Lower leg skin (tissue), 3 donors: Measurements from ENCODE around the gene FBLL1.

Experiments
- CTCF ChIP-seq, 3 donors: fragments of 450-650 bp; IDR thresholded peaks; one replicate each; pipeline ENCODE4 v1.5.1; 2016; ENCODE audit warnings: antibody characterized with exemption in 3 of 3, mild to moderate bottlenecking in 3 of 3, moderate library complexity in 2 of 3
- POLR2A ChIP-seq, 2 donors: fragments of 450-650 bp; IDR thresholded peaks; one replicate each; pipeline ENCODE4 v1.6.1; 2016 to 2017; ENCODE audit warnings: antibody characterized with exemption in 2 of 2, mild to moderate bottlenecking in 1 of 2, moderate library complexity in 1 of 2

GRCh38 chr5:168570490-168571328 is 41.6 kb downstream of the FBLL1 start:
- TF ChIP-seq CTCF (IDR thresholded peaks at IDR 0.05) (no peak), POLR2A (IDR thresholded peaks at IDR 0.05) (no peak)
